HG03139 (cell line): Measurements from ENCODE around the gene WWP2.
A peak's percentile ranks its signal among the peaks of the same experiment; 100 is the strongest.
"Not testable (repeated sequence)": the region's sequence is repeated elsewhere in the genome, so short reads cannot be mapped to it uniquely, and the experiment has no call there.

Experiments used
- ATAC-seq: cut with Tn5 transposase; IDR thresholded peaks from one replicate; pipeline ENCODE4 v1.9.1; 2021; ENCODE audit not compliant: unreplicated experiment

WWP2 gene

DNA sequence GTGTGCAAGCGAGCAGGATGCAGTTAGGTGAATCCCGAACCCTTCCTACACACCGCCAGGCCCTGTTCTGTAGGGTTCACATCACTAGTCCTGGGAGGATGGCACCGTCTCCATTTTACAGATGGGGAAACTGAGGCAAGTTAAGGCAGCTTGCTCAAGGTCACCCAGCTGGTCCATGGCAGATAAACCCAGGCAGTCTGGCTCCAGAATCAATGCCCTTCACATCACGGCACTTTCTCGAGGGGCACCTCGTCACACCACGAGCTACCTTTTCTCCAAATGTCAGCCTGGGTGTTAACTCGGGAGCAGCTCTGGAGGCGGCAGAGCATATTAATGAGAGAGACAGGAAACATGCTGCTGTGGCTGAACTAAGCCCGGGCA, 16.9 kb upstream of the WWP2 start:
- no peak for ATAC-seq

GRCh38 chr16:69745959-69746358, 16.2 kb upstream of the WWP2 start:
- ATAC-seq: no peak

DNA sequence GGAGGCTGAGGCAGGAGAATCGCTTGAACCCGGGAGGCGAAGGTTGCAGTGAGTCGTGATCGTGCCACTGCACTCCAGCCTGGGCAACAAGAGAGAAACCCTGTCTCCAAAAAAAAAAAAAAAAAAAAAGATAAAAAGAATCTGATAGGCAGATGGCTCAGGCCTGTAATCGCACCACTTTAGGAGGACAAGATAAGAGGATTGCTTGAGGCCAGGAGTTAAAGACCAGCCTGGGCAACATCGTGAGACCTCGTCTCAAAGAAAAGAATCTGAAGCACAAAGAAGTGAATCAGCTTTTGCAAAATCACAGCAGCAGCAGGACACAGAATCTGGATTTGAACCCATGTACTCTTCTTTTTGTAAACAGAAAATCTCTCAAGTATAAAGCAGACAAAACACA, 15.0 kb upstream of the WWP2 start:
- ATAC-seq: no peak

- no peak for ATAC-seq
Observed at GRCh38 chr16:69748694-69749345, 13.3 kb upstream of the WWP2 start.

DNA sequence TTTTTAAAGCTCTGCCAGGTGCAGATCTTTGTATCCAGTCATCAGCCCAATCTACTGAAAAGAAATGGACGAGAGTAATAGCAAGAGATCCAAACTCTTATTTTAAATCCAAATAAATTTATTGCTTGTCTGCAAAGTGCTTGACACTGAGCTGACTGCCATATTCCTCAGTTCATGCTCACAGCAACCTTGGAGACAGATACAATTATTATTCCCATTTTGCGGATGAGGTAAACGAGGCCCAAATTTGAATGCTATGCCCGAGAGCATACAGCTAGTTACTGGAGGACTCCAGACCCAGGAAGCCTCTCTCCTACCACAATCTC, 8.0 kb upstream of the WWP2 start:
- ATAC-seq: no peak

DNA sequence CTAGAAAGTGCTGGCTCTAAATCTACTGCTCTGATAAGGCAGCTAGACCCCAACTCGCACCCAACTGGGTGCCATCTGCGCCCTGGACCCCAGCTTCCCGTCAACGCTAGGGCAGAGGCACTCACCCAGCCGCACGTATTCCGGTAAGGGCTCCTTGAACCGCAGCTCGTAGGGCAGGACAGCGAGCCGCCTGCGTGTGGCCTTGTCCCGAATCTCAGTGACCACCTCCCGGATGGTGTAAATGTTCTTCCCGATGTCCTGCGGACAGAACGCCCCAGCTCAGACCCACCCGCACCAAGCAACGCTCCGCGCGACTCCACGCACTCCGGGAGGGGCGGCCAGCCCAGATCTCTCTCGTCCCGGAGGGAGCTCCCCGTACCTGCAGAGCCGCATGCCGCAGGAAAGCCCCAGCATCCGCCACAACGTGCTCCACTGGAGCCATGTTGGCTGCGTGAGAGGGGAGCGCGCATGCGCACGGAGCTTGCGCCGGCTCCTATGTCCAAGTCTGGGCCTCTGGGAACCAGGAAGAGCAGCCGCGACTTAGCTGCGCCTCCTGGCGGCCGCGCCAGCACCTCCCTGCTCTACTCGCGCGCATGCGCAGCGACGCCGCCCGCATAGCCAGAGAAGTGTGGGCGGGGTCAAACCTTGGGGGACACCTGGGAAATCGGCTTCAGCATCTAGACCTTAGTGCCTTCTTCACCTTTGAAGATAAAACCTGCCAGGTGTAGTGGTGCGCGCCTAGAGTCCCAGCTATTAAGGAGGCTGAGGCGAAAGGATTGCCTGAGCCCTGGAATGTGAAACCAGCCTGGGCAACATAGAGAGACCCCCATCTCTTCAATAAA, 7.4 kb upstream of the WWP2 start, which contains the start of gene NOB1:
Gene NOB1 (minus strand): TSS at position 458 of the 842 bp plus-strand sequence. CDS start 16 bp downstream, at position 442.
- peak; percentile 87 for ATAC-seq

DNA sequence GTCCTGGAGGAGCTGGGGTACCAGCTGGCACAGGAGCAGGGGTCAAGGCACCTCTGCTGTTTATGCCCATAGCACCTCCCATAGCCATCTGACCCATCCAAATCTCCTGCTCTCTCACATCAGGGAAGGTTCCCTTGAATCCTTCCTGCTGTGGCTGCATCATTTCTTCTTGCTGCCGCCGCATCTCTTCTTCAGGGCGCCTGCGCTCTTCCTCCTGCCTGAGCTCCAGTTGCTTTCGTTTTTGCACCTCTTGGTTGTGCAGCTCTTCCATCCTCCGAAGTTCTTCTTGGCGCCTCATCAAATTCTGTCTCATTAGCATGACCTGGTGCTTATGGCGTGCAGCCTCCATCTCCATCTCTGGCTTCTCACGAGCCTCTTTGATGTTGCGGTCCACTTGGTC, 5.4 kb upstream of the WWP2 start:
- no peak for ATAC-seq

GRCh38 chr16:69757375-69757774, 4.8 kb upstream of the WWP2 start:
- ATAC-seq: not testable (repeated sequence)

DNA sequence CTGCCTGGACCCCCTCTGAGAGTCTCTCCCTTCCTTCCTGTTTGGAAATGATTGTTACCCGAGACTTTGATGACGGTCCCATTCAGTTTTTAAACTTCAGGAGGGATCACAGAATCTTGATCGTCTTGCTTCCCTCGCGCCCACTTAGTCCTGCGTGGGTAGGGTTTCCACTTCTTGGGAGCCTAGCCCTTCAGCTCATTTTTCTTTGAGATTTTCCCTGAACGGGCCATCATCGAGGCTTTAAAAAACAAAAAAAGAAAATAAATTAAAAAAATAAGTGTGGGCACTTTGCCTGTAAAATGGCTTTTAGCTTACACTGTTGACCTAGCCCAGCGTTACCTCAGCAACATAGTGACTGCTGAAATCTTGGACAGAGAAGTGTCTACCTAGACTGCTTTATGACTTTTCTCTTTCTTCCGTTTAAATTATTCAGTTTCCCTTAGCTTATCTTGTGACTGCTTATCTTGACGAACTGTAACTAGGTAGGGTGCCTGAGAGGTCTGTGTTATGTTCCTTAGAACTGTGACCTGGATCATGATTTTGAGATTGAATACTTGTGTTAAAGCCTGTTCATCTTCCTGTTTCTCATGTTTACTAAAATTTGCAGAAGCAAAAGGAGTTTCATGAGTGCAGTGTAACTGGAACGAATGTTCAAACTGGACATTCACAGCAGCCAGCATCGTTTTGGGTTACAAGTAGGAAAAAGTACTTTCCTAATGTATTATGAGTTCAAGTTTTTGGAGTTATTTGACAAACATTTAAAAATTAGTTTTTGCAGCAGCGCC, 874 bp downstream of the WWP2 start:
- ATAC-seq: no peak

DNA sequence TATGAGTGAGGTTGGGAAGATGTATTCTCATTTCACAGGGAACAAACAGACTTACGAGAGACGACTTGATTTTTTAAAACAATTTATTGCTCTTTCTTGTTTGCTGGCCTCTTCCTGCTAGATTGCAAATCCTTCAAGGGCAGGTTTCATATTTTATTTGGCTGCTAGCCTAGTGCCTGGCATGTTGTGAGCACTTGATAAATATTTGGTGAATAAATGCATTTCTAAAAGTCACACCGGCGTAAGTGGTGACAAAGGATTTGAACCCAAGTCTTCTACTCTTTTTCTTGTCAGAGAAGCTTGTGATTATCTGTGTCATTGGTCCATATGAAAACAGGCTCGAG, 1.4 kb downstream of the WWP2 start:
- no peak for ATAC-seq

DNA sequence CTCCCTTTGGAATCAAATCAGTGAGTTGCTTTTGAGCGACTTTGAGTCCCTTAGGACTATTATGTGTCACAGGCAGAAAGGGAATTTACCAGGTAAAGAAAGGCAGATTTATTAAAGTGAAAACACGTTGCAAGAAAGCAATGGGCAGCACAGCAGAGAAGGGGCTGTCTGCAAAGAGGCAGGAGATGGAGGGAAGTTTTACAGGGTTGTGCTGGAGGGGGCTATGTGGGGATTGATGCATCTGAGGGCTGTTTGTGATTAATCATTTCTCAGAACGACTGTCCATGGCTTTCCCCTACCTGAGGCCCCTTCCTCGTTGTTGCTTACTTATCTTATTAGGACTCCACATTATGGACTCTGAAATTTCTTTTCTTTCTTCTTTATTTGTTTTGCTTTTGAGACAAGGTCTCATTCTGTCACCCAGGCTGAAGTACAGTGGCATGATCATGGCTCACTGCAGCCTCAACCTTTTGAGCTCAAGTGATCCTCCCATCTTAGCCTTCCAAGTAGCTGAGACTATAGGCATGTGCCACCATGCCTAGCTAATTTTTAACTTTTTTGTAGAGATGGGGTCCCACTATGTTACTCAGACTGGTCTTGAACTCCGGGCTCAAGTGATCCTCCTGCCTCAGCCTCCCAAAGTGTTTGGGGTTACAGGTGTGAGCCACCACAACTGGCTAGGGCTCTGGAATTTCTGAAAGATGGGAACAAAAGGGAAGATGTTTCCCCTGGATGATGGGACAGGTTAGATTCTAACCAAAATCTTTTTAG, 5.5 kb downstream of the WWP2 start:
- no peak for ATAC-seq

DNA sequence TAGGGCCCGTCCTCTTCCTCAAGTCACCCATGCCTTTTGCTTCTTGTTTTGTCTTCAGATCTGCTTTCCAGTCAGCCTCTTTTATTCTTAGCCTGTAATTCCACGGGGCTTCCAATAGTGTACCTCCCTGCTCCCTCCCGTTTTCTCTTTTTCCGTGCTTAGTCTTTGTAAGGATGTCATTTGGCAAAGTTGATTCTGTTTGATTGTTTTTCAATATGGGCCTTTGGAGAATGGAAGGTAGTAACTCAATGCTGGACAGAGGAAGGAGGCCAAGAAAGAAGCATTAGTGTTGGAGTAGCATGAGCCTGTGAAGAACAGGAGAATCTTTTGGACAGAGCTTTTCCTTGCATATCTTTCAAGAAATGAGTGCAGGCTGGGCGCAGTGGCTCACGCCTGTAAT, 6.5 kb downstream of the WWP2 start:
- no peak for ATAC-seq

DNA sequence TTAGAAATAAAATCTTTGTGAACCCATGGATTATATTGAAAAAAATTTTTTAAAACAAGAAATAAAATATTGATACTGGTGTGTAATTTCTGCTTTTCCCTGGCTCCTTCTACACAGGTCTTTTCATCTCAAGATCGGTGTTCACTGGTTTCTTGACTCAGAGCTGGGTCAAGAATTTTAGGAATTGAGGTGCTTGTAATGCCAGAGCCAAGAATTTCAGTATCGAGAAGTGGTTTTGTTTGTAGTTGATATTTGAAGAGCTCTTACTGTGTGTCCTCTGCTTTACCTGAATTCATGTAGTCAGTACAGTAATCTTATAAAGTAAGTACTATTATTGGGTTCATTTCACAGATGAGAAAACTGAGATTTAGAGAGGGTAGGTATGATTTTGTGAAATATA, 7.3 kb downstream of the WWP2 start:
- no peak for ATAC-seq

DNA sequence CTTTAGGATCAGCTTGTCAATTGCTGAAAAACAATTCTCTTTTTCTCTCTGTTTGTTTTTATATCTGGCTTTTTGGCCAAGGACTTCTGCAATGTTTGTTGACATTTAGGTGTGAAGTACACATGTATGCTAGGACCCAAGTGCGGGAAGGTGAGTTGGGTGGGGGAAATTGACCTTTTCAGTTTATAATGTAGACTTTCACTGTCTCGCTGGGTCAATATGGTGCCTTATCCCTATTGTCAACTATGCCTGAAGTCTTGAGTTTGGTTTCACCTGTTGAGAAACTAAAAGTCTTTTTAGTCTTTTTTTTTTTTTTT, 9.5 kb downstream of the WWP2 start:
- ATAC-seq: no peak

GRCh38 chr16:69773260-69773947, 11.3 kb downstream of the WWP2 start:
- ATAC-seq: peak; percentile 47

- ATAC-seq: no peak
Observed at GRCh38 chr16:69775563-69775962, 13.4 kb downstream of the WWP2 start.

GRCh38 chr16:69779724-69780123, 17.6 kb downstream of the WWP2 start:
- ATAC-seq: no peak

DNA sequence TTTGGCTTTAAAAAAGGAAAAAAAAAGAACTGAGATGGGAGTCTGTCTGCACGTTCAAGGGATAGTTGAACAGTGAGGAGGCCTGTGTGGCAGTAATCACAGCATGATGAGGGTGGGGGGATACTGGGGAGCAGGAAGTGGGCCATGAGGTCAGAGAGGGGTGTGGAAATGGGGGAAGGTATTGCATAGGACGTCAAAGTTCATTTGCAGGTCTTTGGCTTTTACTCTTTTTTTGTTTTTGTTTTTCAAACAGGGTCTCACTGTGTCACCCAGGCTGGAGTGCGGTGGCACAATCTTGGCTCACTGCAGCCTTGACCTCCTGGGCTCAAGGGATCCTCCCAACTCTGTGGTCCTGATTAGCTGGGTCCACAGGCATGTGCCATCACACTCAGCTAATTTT, 19.0 kb downstream of the WWP2 start:
- no peak for ATAC-seq

DNA sequence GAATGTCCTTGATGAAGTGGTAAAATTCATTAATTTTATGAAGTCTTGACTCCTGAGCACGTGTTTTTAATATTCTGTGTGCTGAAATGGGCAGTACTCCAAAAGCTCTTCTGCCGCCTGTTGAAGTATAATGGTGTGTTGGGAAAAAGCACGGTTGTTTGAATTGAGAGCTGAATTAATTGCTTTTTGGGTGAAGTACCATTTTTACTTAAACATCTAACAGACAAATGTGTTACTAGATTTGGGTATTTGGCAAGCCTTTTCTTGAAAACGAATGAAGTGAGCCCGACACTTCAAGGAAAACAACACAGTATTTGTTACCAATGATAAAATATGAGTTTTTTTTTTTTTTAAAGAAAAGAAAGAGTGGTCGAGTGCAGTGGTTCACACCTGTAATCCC, 22.5 kb downstream of the WWP2 start:
- ATAC-seq: no peak

- ATAC-seq: no peak
Observed at GRCh38 chr16:69787883-69788282, 25.8 kb downstream of the WWP2 start.

DNA sequence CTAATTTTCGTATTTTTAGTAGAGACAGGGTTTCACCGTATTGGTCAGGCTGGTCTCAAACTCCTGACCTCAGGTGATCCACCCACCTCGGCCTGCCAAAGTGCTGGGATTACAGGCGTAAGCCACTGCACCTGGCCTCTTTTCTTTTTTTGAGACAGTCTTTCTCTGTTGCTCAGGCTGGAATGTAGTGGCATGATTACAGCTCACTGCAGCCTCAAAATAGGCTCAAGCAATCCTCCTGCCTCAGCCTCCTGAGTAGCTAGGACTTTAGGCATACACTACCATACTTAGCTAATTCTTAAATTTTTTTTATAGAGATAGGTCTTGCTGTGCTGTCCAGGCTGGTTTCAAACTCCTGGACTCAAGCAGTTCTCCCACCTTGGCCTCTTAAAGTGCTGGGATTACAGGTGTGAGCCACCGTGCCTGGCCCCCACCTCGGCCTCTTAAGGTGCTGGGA, 29.3 kb downstream of the WWP2 start:
- not testable (repeated sequence) for ATAC-seq
